SK-N-SH (cell line): ENCODE data around the gene GLYR1. TPM values are rescaled to one million over a fixed set of nuclear protein-coding genes. Genes with fewer than 3 reads are reported as not detected.

Experiments used
- CTCF ChIA-PET: fragments of 300-600, 350-600 bp; formaldehyde crosslinking; extraction: SDS; loops from one replicate; lab custom pipeline; 2021; lab: Yijun Ruan, JAX
- POLR2A ChIA-PET: fragments of 350-600 bp; sonication (Branson Sonifier 250); formaldehyde crosslinking; extraction: SDS; loops from one replicate; lab custom pipeline; 2020; ENCODE audit warnings: antibody characterized with exemption, inconsistent platforms; lab: Yijun Ruan, JAX
- DNase-seq: peaks from one replicate; pipeline ENCODE4 v3.0.0; 2012
- H2AFZ ChIP-seq: fragments of 200-600 bp; sonication (generic); 2 replicates; pipeline ENCODE4 v1.8.1; 2016; ENCODE audit warnings: antibody characterized with exemption, mild to moderate bottlenecking, low read depth
- H3F3A ChIP-seq: fragments of 200-600 bp; sonication (generic); replicated peaks from 2 replicates; pipeline ENCODE3; 2016; ENCODE audit warnings: antibody characterized with exemption, mild to moderate bottlenecking; ENCODE audit not compliant: insufficient read depth
- H3K27ac ChIP-seq, 2 experiments: fragments of 200-500 bp in 1 of 2; fragments of 200-600 bp in 1 of 2; sonication (Bioruptor generic) in 1 of 2; sonication (generic), shearing (Covaris generic) in 1 of 2; 2 replicates each; pipeline versions ENCODE4 v1.5.1 to v1.6.1; 2014 to 2016; ENCODE audit warnings: low read depth in 2 of 2, inconsistent platforms in 1 of 2, low read length in 1 of 2, mild to moderate bottlenecking in 1 of 2, mixed read lengths in 1 of 2
- H3K27me3 ChIP-seq: fragments of 200-600 bp; sonication (generic), shearing (Covaris generic); 2 replicates; pipeline ENCODE4 v1.6.1; 2016; ENCODE audit warnings: mixed run types; ENCODE audit not compliant: insufficient read depth
- H3K36me3 ChIP-seq, 2 experiments: fragments of 200-500 bp in 1 of 2; fragments of 200-600 bp in 1 of 2; sonication (Bioruptor generic) in 1 of 2; sonication (generic) in 1 of 2; replicated peaks in 1 of 2; 2 replicates each; pipeline versions ENCODE3 to v1.5.1; 2014 to 2016; ENCODE audit warnings: low read length in 1 of 2, mild to moderate bottlenecking in 1 of 2; ENCODE audit not compliant: insufficient read depth in 2 of 2, control insufficient read depth in 1 of 2
- H3K4me1 ChIP-seq, 2 experiments: fragments of 200-500 bp in 1 of 2; fragments of 200-600 bp in 1 of 2; sonication (Bioruptor generic) in 1 of 2; sonication (generic), shearing (Covaris generic) in 1 of 2; 2 replicates each; pipeline versions ENCODE4 v1.5.1 to v1.6.1; 2014 to 2016; ENCODE audit warnings: low read depth in 1 of 2, low read length in 1 of 2, mixed run types in 1 of 2; ENCODE audit not compliant: insufficient read depth in 2 of 2, control insufficient read depth in 1 of 2
- H3K4me2 ChIP-seq: fragments of 200-600 bp; sonication (generic), shearing (Covaris generic); 2 replicates; pipeline ENCODE4 v1.6.1; 2017; ENCODE audit warnings: mixed run types
- H3K4me3 ChIP-seq, 2 experiments: fragments of 200-500 bp in 1 of 2; fragments of 200-600 bp in 1 of 2; sonication (Bioruptor generic) in 1 of 2; sonication (generic), shearing (Covaris generic) in 1 of 2; 2 replicates each; pipeline versions ENCODE4 v1.5.1 to v1.8.1; 2014 to 2016; ENCODE audit warnings: low read depth in 2 of 2, inconsistent platforms in 1 of 2, low read length in 1 of 2, mild to moderate bottlenecking in 1 of 2, mixed read lengths in 1 of 2, moderate library complexity in 1 of 2
- H3K79me2 ChIP-seq: fragments of 200-600 bp; sonication (generic); 2 replicates; pipeline ENCODE4 v1.8.1; 2017; ENCODE audit warnings: mild to moderate bottlenecking; ENCODE audit not compliant: insufficient read depth
- H3K9ac ChIP-seq: fragments of 200-600 bp; sonication (generic); 2 replicates; pipeline ENCODE4 v1.6.1; 2017; ENCODE audit warnings: mixed run types
- H3K9me2 ChIP-seq: fragments of 200-600 bp; sonication (generic); 2 replicates; pipeline ENCODE4 v1.6.1; 2017; ENCODE audit warnings: mixed run types
- H3K9me3 ChIP-seq: fragments of 200-600 bp; sonication (generic); 2 replicates; pipeline ENCODE4 v1.6.1; 2017; ENCODE audit warnings: mixed run types, mild to moderate bottlenecking, moderate library complexity
- H4K20me1 ChIP-seq: fragments of 200-600 bp; sonication (generic); 2 replicates; pipeline ENCODE4 v1.6.1; 2017; ENCODE audit warnings: mild to moderate bottlenecking, mixed run types; ENCODE audit not compliant: insufficient read depth
- CHD2 ChIP-seq: fragments of 150-350 bp; IDR thresholded peaks from 2 replicates; pipeline ENCODE4 v1.6.1; 2018; ENCODE audit warnings: low read length; ENCODE audit not compliant: partially characterized antibody
- CTCF ChIP-seq: fragments of 200-600 bp; sonication (generic); IDR thresholded peaks from 2 replicates; pipeline ENCODE4 v1.6.1; 2017; ENCODE audit warnings: antibody characterized with exemption, mild to moderate bottlenecking, moderate library complexity
- EP300 ChIP-seq, 2 experiments: IDR thresholded peaks; 2 replicates each; pipeline versions ENCODE4 v1.4.0 to v1.6.1; 2012; ENCODE audit warnings: borderline replicate concordance in 1 of 2, low read depth in 1 of 2, low read length in 1 of 2
- FOSL2 ChIP-seq: IDR thresholded peaks from 2 replicates; pipeline ENCODE4 v1.4.0; 2012; ENCODE audit warnings: low read depth, mild to moderate bottlenecking, moderate library complexity, borderline replicate concordance
- FOXJ3 ChIP-seq: sonication (generic); formaldehyde crosslinking; IDR thresholded peaks from 2 replicates; pipeline ENCODE4 v1.5.1; 2020; ENCODE audit warnings: mild to moderate bottlenecking, missing genetic modification reagents
- FOXM1 ChIP-seq: IDR thresholded peaks from 2 replicates; pipeline ENCODE4 v1.4.0; 2012; ENCODE audit warnings: low read depth, mild to moderate bottlenecking
- GABPA ChIP-seq: IDR thresholded peaks from 2 replicates; pipeline ENCODE4 v1.4.0; 2012; ENCODE audit warnings: low read depth, mild to moderate bottlenecking
- MAX ChIP-seq: IDR thresholded peaks from 2 replicates; pipeline ENCODE4 v1.4.0; 2012; ENCODE audit warnings: low read depth
- MEF2A ChIP-seq: IDR thresholded peaks from 2 replicates; pipeline ENCODE4 v1.4.0; 2012; ENCODE audit warnings: low read depth, borderline replicate concordance
- MXI1 ChIP-seq: IDR thresholded peaks from 2 replicates; pipeline ENCODE4 v1.6.1; 2012; ENCODE audit warnings: mild to moderate bottlenecking, low read depth, low read length, improper control_type of control experiment
- NRF1 ChIP-seq: IDR thresholded peaks from 2 replicates; pipeline ENCODE4 v1.6.1; 2012; ENCODE audit warnings: low read depth, mild to moderate bottlenecking, low read length
- PBX3 ChIP-seq: IDR thresholded peaks from 2 replicates; pipeline ENCODE4; 2012
- RAD21 ChIP-seq: IDR thresholded peaks from 2 replicates; pipeline ENCODE4 v1.6.1; 2012; ENCODE audit warnings: mild to moderate bottlenecking, low read length
- RFX5 ChIP-seq: IDR thresholded peaks from 2 replicates; pipeline ENCODE4 v1.6.1; 2012; ENCODE audit warnings: mild to moderate bottlenecking, improper control_type of control experiment, low read length
- RXRA ChIP-seq: IDR thresholded peaks from 2 replicates; pipeline ENCODE4 v1.4.0; 2012; ENCODE audit warnings: low read depth, mild to moderate bottlenecking, borderline replicate concordance
- TAF1 ChIP-seq: IDR thresholded peaks from 2 replicates; pipeline ENCODE4 v1.6.1; 2012; ENCODE audit warnings: low read depth, mild to moderate bottlenecking, low read length, moderate library complexity, borderline replicate concordance
- TCF12 ChIP-seq: IDR thresholded peaks from 2 replicates; pipeline ENCODE4 v1.4.0; 2012
- USF1 ChIP-seq: IDR thresholded peaks from 2 replicates; pipeline ENCODE4 v1.4.0; 2012; ENCODE audit warnings: low read depth, borderline replicate concordance
- USF2 ChIP-seq: fragments of 150-350 bp; IDR thresholded peaks from 2 replicates; pipeline ENCODE4 v1.6.1; 2017; ENCODE audit warnings: antibody characterized with exemption, low read length, low read depth, borderline replicate concordance
- YY1 ChIP-seq: IDR thresholded peaks from 2 replicates; pipeline ENCODE4 v1.4.0; 2012; ENCODE audit warnings: low read depth, mild to moderate bottlenecking
- ZBTB33 ChIP-seq: IDR thresholded peaks from 2 replicates; pipeline ENCODE4 v1.4.0; 2012; ENCODE audit warnings: low read depth, borderline replicate concordance
- WGBS: methylation state at CpG from one replicate; pipeline ENCODE4 v1.1.6; 2017; ENCODE audit warnings: low lambda C conversion rate; 5-methylcytosine and 5-hydroxymethylcytosine counted together
- polyA plus RNA-seq, 3 experiments: library from polyadenylated mRNA; depleted of rRNA; stranded (reverse); fragments of >200 nt; gene quantifications; 2 replicates each; pipeline ENCODE4 v1.2.3, GENCODE V29; 2012

Gene GLYR1
- polyA plus RNA-seq, 1 of the 3 experiments (the other 2 are of a cell fraction): 40.1 TPM

GRCh38 chr16:4884209-4884608 is 37.1 kb upstream of the GLYR1 start:
- WGBS: 95% methylated on average over 29 of the region's 34 CpGs
- H3K4me2 ChIP-seq: no peak overlapping the region
- H4K20me1 ChIP-seq: peaks cover 26% of the 10 kb centered on the region
- H3K9me3 ChIP-seq: no peaks in the 10 kb centered on the region
- peaks cover 19% of the 10 kb centered on the region for H3F3A ChIP-seq
- CTCF ChIA-PET: interaction anchor here (0.9 to 1.2 kb wide), 3 partner anchors 17 to 1758 kb away, joined by 3 read pairs; no protein-coding TSS in a partner anchor
- no peak overlapping the region for H3K9ac ChIP-seq
- peaks cover 11 to 24% of the 10 kb centered on the region in 2 experiments; a peak in 3 of 4 replicates for H3K4me1 ChIP-seq
- no peaks in the 10 kb centered on the region for H3K9me2 ChIP-seq
- H3K79me2 ChIP-seq: 0 out of 2 replicates have a peak, but pooled peaks cover 5% of the 10 kb centered on the region
- no peak for DNase-seq
- H2AFZ ChIP-seq: no peak overlapping the region
- H3K4me3 ChIP-seq: no peak overlapping the region
- no peak for TF ChIP-seq FOXJ3
- TF ChIP-seq TCF12: no peak
- no peak for TF ChIP-seq GABPA
- no peak for TF ChIP-seq YY1
- TF ChIP-seq USF1: no peak
- no peak for TF ChIP-seq RFX5
- no peak for TF ChIP-seq RAD21
- no peak for TF ChIP-seq RXRA
- TF ChIP-seq FOXM1: no peak
- no peak for TF ChIP-seq TAF1
- TF ChIP-seq, all 33 proteins: peak for 0
- peaks cover 26 to 75% of the 10 kb centered on the region in 2 experiments for H3K36me3 ChIP-seq
- POLR2A ChIA-PET: no interaction called here
- no peak overlapping the region for H3K27ac ChIP-seq
- H3K27me3 ChIP-seq: no peaks in the 10 kb centered on the region

GRCh38 chr16:4883501-4883900 is 36.4 kb upstream of the GLYR1 start:
- Histone ChIP-seq H2AFZ (no peak overlapping the region), H3K27me3 (no peaks in the 10 kb centered on the region), H3F3A (peaks cover 23% of the 10 kb centered on the region), H3K4me1 (peaks cover 11 to 24% of the 10 kb centered on the region in 2 experiments; a peak in 3 of 4 replicates), H3K36me3 (peaks cover 29 to 71% of the 10 kb centered on the region in 2 experiments), H3K4me2 (no peak overlapping the region), H3K27ac (peak overlapping the region in 1 of 2 experiments; percentile 80; a peak in 3 of 4 replicates), H3K9me3 (no peaks in the 10 kb centered on the region), H4K20me1 (peaks cover 26% of the 10 kb centered on the region), H3K79me2 (peaks cover 7% of the 10 kb centered on the region; the same call in 1 of the 2 replicates), H3K9me2 (no peaks in the 10 kb centered on the region), H3K9ac (no peak overlapping the region), H3K4me3 (no peak overlapping the region)
- POLR2A ChIA-PET: no interaction called here
- WGBS: 99% methylated on average over 16 of the region's 25 CpGs
- no peak for DNase-seq
- CTCF ChIA-PET: interaction anchor here (0.9 to 1.0 kb wide), 2 partner anchors 16 to 49 kb away, joined by 3 read pairs; no protein-coding TSS in a partner anchor
- TF ChIP-seq FOXM1 (no peak), PBX3 (no peak), NRF1 (no peak), GABPA (no peak), MAX (no peak), MXI1 (no peak), ZBTB33 (no peak), TCF12 (no peak), FOXJ3 (no peak), MEF2A (no peak), EP300 (IDR thresholded peaks at IDR 0.05; ENCODE audit: borderline replicate concordance in 1 of 2, low read depth in 1 of 2, low read length in 1 of 2) (no peak), CTCF (no peak), FOSL2 (no peak), CHD2 (no peak), USF2 (no peak)
